MM.1S (cell line): ENCODE measurements around the gene C5AR2.

Experiments
- DNase-seq: peaks from one replicate; pipeline ENCODE4 v3.0.0-alpha.2; 2015
- H2AFZ ChIP-seq: fragments of 300-600 bp; sonication (generic); 2 replicates; pipeline ENCODE4 v1.6.0; 2016; ENCODE audit warnings: antibody characterized with exemption, low read length
- H3F3A ChIP-seq: fragments of 300-600 bp; sonication (generic); 2 replicates; pipeline ENCODE4 v1.6.1; 2016; ENCODE audit warnings: mild to moderate bottlenecking, antibody characterized with exemption, low read length, moderate library complexity, mixed read lengths; ENCODE audit not compliant: insufficient read depth
- H3K27ac ChIP-seq: fragments of 300-600 bp; sonication (generic); 2 replicates; pipeline ENCODE4 v1.5.1; 2016; ENCODE audit warnings: mild to moderate bottlenecking, low read length
- H3K27me3 ChIP-seq: fragments of 300-600 bp; sonication (generic); replicated peaks from 2 replicates; pipeline ENCODE4 v1.6.0; 2016; ENCODE audit warnings: low read length; ENCODE audit not compliant: insufficient read depth
- H3K36me3 ChIP-seq: fragments of 300-600 bp; sonication (generic); replicated peaks from 2 replicates; pipeline ENCODE4 v1.6.1; 2016; ENCODE audit warnings: mild to moderate bottlenecking, low read length, mixed read lengths; ENCODE audit not compliant: insufficient read depth
- H3K4me1 ChIP-seq: fragments of 300-600 bp; sonication (generic); 2 replicates; pipeline ENCODE4 v1.6.1; 2016; ENCODE audit warnings: low read length, mixed read lengths
- H3K4me2 ChIP-seq: fragments of 300-600 bp; sonication (generic); 2 replicates; pipeline ENCODE4 v1.6.0; 2016; ENCODE audit warnings: low read depth, low read length
- H3K4me3 ChIP-seq: fragments of 300-600 bp; sonication (generic); 2 replicates; pipeline ENCODE4 v1.5.1; 2016; ENCODE audit warnings: low read length, mixed read lengths
- H3K79me2 ChIP-seq: fragments of 300-600 bp; sonication (generic); 2 replicates; pipeline ENCODE4 v1.6.1; 2016; ENCODE audit warnings: mixed run types, low read length, mixed read lengths
- H3K9ac ChIP-seq: fragments of 300-600 bp; sonication (generic); 2 replicates; pipeline ENCODE4 v1.6.1; 2016; ENCODE audit warnings: low read length, mixed read lengths
- H3K9me2 ChIP-seq: fragments of 300-600 bp; sonication (generic); replicated peaks from 2 replicates; pipeline ENCODE4 v1.6.1; 2016; ENCODE audit warnings: mild to moderate bottlenecking, low read length, mixed read lengths; ENCODE audit not compliant: insufficient read depth
- H3K9me3 ChIP-seq: fragments of 300-600 bp; sonication (generic); replicated peaks from 2 replicates; pipeline ENCODE4 v1.6.1; 2016; ENCODE audit warnings: mild to moderate bottlenecking, low read length, mixed read lengths; ENCODE audit not compliant: insufficient read depth
- H4K20me1 ChIP-seq: fragments of 300-600 bp; sonication (generic); 2 replicates; pipeline ENCODE4 v1.6.1; 2016; ENCODE audit warnings: mild to moderate bottlenecking, low read length, moderate library complexity, mixed read lengths; ENCODE audit not compliant: insufficient read depth
- EZH2 ChIP-seq: fragments of 300-600 bp; sonication (generic); optimal IDR thresholded peaks from 2 replicates; pipeline ENCODE3; 2017; ENCODE audit warnings: low read depth, mild to moderate bottlenecking, antibody characterized with exemption, low read length, mixed read lengths
- EZH2phosphoT487 ChIP-seq: fragments of 300-600 bp; sonication (generic); IDR thresholded peaks from 2 replicates; pipeline ENCODE4 v1.6.1; 2018; ENCODE audit warnings: antibody characterized with exemption, low read length
- TF ChIP-seq, protein P1 (sequence below): fragments of 300-600 bp; sonication (generic); IDR thresholded peaks from 2 replicates; pipeline ENCODE4 v1.5.1; 2016; ENCODE audit warnings: antibody characterized with exemption, low read length, mixed read lengths

Gene C5AR2

DNA sequence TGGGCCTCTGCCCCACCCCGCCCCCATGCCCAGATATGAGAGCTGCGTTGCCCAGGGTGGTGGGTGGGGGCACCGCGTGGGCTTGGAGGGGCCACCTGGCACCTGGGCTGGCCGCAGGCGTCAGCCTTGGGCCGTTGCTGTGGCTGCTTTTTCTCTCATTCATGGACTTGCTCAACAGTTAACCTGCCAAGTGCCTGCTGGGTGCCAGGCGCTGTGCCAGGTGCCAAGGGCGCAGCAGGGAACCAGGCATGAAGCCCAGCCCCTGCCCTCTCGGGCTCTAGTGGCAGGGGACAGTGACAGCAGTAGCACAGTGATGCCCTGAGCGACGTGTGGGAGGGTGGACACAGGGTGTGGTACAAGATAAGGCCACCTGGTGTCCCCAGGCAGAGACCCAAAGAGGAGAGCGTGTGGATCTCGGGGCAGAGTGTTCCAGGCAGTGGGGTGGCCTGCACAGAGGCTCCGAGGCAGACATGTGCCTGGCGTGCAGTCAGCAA lies 45.3 kb downstream of the C5AR2 start:
- Histone ChIP-seq H4K20me1 (no peaks in the 10 kb centered on the region), H3K27ac (no peak overlapping the region), H3F3A (no peaks in the 10 kb centered on the region), H3K4me1 (no peaks in the 10 kb centered on the region), H3K36me3 (no peaks in the 10 kb centered on the region), H3K9ac (no peak overlapping the region), H3K9me2 (no peaks in the 10 kb centered on the region), H3K79me2 (no peaks in the 10 kb centered on the region), H3K27me3 (no peaks in the 10 kb centered on the region), H3K9me3 (no peaks in the 10 kb centered on the region), H3K4me2 (no peak overlapping the region), H3K4me3 (no peak overlapping the region), H2AFZ (no peak overlapping the region)
- no peak for DNase-seq
- no peak for TF ChIP-seq EZH2phosphoT487
- TF ChIP-seq EZH2 = no peak
- TF ChIP-seq, protein P1, sequence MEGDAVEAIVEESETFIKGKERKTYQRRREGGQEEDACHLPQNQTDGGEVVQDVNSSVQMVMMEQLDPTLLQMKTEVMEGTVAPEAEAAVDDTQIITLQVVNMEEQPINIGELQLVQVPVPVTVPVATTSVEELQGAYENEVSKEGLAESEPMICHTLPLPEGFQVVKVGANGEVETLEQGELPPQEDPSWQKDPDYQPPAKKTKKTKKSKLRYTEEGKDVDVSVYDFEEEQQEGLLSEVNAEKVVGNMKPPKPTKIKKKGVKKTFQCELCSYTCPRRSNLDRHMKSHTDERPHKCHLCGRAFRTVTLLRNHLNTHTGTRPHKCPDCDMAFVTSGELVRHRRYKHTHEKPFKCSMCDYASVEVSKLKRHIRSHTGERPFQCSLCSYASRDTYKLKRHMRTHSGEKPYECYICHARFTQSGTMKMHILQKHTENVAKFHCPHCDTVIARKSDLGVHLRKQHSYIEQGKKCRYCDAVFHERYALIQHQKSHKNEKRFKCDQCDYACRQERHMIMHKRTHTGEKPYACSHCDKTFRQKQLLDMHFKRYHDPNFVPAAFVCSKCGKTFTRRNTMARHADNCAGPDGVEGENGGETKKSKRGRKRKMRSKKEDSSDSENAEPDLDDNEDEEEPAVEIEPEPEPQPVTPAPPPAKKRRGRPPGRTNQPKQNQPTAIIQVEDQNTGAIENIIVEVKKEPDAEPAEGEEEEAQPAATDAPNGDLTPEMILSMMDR = no peak

DNA sequence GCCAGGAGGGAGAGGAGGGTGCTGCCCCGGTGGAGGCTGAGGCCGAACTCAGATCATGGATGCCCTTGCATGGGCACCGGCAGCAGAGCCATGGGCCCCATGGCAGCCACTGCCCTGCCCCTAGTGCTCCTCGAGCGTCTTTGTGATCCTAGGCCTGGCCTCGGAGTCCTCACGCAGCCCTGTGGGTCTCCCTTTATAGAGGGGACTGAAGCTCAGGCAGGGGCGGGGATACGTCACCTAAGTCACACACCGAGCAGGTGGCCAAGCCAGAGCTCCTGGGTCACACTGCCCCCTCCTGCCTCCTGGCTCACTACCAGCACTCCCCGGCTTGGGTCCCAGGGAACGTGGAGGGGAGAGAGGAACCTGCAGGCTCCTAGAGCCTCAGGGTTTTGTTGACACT lies 45.8 kb downstream of the C5AR2 start:
- no peak overlapping the region for H3K4me3 ChIP-seq
- no peaks in the 10 kb centered on the region for H3K9me3 ChIP-seq
- no peaks in the 10 kb centered on the region for H4K20me1 ChIP-seq
- no peaks in the 10 kb centered on the region for H3K27me3 ChIP-seq
- no peaks in the 10 kb centered on the region for H3K4me1 ChIP-seq
- H3K27ac ChIP-seq = no peak overlapping the region
- H3K4me2 ChIP-seq = no peak overlapping the region
- H3K9ac ChIP-seq = no peak overlapping the region
- no peak for DNase-seq
- no peaks in the 10 kb centered on the region for H3F3A ChIP-seq
- no peaks in the 10 kb centered on the region for H3K79me2 ChIP-seq
- H2AFZ ChIP-seq = no peak overlapping the region
- TF ChIP-seq EZH2phosphoT487 = no peak
- no peak for TF ChIP-seq EZH2
- TF ChIP-seq, protein P1 = no peak
- H3K9me2 ChIP-seq = no peaks in the 10 kb centered on the region
- no peaks in the 10 kb centered on the region for H3K36me3 ChIP-seq

GRCh38 chr19:47378246-47378645 lies 46.3 kb downstream of the C5AR2 start:
- Histone ChIP-seq H3K4me3 (no peak overlapping the region), H3K4me1 (no peaks in the 10 kb centered on the region), H3K9me2 (no peaks in the 10 kb centered on the region), H3K9me3 (no peaks in the 10 kb centered on the region), H3K4me2 (no peak overlapping the region), H3K27ac (no peak overlapping the region), H3K27me3 (no peaks in the 10 kb centered on the region), H4K20me1 (no peaks in the 10 kb centered on the region), H3K9ac (no peak overlapping the region), H3K36me3 (no peaks in the 10 kb centered on the region), H3F3A (no peaks in the 10 kb centered on the region), H2AFZ (no peak overlapping the region), H3K79me2 (no peaks in the 10 kb centered on the region)
- TF ChIP-seq EZH2 = no peak
- TF ChIP-seq, protein P1 = no peak
- TF ChIP-seq EZH2phosphoT487 = no peak
- no peak for DNase-seq
